SK-N-MC (cell line): ENCODE results near the gene TEPSIN.

Experiments used
- EZH2 ChIP-seq: fragments of 200-600 bp; sonication (generic); IDR thresholded peaks from one replicate; pipeline ENCODE4 v1.6.1; 2017; ENCODE audit warnings: antibody characterized with exemption
- FOXP2 ChIP-seq: optimal IDR thresholded peaks from 2 replicates; pipeline ENCODE3; 2011; ENCODE audit warnings: mild to moderate bottlenecking, moderate library complexity; ENCODE audit not compliant: insufficient read depth; ENCODE audit errors: extremely low read length, control extremely low read depth
- POLR2AphosphoS5 ChIP-seq: IDR thresholded peaks from 2 replicates; pipeline ENCODE4 v1.6.1; 2012; ENCODE audit warnings: mild to moderate bottlenecking, low read depth, low read length, borderline replicate concordance

- TF ChIP-seq POLR2AphosphoS5 (no peak), EZH2 (no peak), FOXP2 (no peak)
These were observed 49.8 kb downstream of the TEPSIN start for GRCh38 chr17:81189016-81189415.
